HG03565 (cell line): Measurements from ENCODE around the gene KIRREL1.
"Not testable (repeated sequence)": the region's sequence is repeated elsewhere in the genome, so short reads cannot be mapped to it uniquely, and the experiment has no call there.

Experiments used
- ATAC-seq: cut with Tn5 transposase; IDR thresholded peaks from one replicate; pipeline ENCODE4 v1.9.1; 2021; ENCODE audit warnings: mild to moderate bottlenecking, moderate library complexity; ENCODE audit not compliant: unreplicated experiment

KIRREL1 gene

GRCh38 chr1:158128531-158128930, 135.1 kb downstream of the KIRREL1 start:
- not testable (repeated sequence) for ATAC-seq

- ATAC-seq, result no peak
Observed at GRCh38 chr1:158131217-158131616, 137.8 kb downstream of the KIRREL1 start.

GRCh38 chr1:158140764-158141192, 147.3 kb downstream of the KIRREL1 start:
- ATAC-seq, result no peak

- ATAC-seq, result no peak
Observed at GRCh38 chr1:158145173-158145719, 151.8 kb downstream of the KIRREL1 start.

GRCh38 chr1:158146165-158146564, 152.7 kb downstream of the KIRREL1 start:
- no peak for ATAC-seq

GRCh38 chr1:158146739-158147138, 153.3 kb downstream of the KIRREL1 start:
- no peak for ATAC-seq

GRCh38 chr1:158147401-158147800, 154.0 kb downstream of the KIRREL1 start:
- ATAC-seq, result no peak

GRCh38 chr1:158147869-158148268, 154.4 kb downstream of the KIRREL1 start:
- no peak for ATAC-seq

- no peak for ATAC-seq
Observed at GRCh38 chr1:158148468-158148867, 155.0 kb downstream of the KIRREL1 start.

GRCh38 chr1:158149175-158149574, 155.7 kb downstream of the KIRREL1 start:
- no peak for ATAC-seq
